Measurements from ENCODE around the gene CHCHD4.

The CHCHD4 gene

GRCh38 chr3:14137445-14137844 lies 12.8 kb upstream of the CHCHD4 start:
- no peak for DNase-seq (ENCODE audit: low read depth in 2 of 2)
- no peak for TF ChIP-seq CTCF (IDR thresholded peaks at IDR 0.05; ENCODE audit: low read depth, low read length)
- no peak overlapping the region for H3K4me3 ChIP-seq (replicated peaks in 1 of 2; ENCODE audit: low read depth in 2 of 2, low read length in 2 of 2)

- H3K4me3 ChIP-seq (replicated peaks in 1 of 2; ENCODE audit: low read depth in 2 of 2, low read length in 2 of 2) = no peak overlapping the region
- TF ChIP-seq CTCF (IDR thresholded peaks at IDR 0.05; ENCODE audit: low read depth, low read length) = no peak
- DNase-seq (ENCODE audit: low read depth in 2 of 2) = no peak
Measured at GRCh38 chr3:14137004-14137403, 12.3 kb upstream of the CHCHD4 start.

- no peak overlapping the region for H3K4me3 ChIP-seq (replicated peaks in 1 of 2; ENCODE audit: low read depth in 2 of 2, low read length in 2 of 2)
- TF ChIP-seq CTCF (IDR thresholded peaks at IDR 0.05; ENCODE audit: low read depth, low read length) = no peak
- no peak for DNase-seq (ENCODE audit: low read depth in 2 of 2)
Measured at GRCh38 chr3:14135581-14135980, 10.9 kb upstream of the CHCHD4 start.

- H3K4me3 ChIP-seq (replicated peaks in 1 of 2; ENCODE audit: low read depth in 2 of 2, low read length in 2 of 2) = no peak overlapping the region
- no peak for TF ChIP-seq CTCF (IDR thresholded peaks at IDR 0.05; ENCODE audit: low read depth, low read length)
- no peak for DNase-seq (ENCODE audit: low read depth in 2 of 2)
Measured at GRCh38 chr3:14134291-14134690, 9.6 kb upstream of the CHCHD4 start.

GRCh38 chr3:14133876-14134275 lies 9.2 kb upstream of the CHCHD4 start:
- DNase-seq (ENCODE audit: low read depth in 2 of 2) = no peak
- TF ChIP-seq CTCF (IDR thresholded peaks at IDR 0.05; ENCODE audit: low read depth, low read length) = no peak

GRCh38 chr3:14133188-14133800 lies 8.6 kb upstream of the CHCHD4 start:
- no peak overlapping the region for H3K4me3 ChIP-seq (replicated peaks in 1 of 2; ENCODE audit: low read depth in 2 of 2, low read length in 2 of 2)
- no peak for DNase-seq (ENCODE audit: low read depth in 2 of 2)
- no peak for TF ChIP-seq CTCF (IDR thresholded peaks at IDR 0.05; ENCODE audit: low read depth, low read length)

More at GRCh38 chr3:14133876-14134275, 9.2 kb upstream of the CHCHD4 start:
- no peak overlapping the region for H3K4me3 ChIP-seq (replicated peaks in 1 of 2; ENCODE audit: low read depth in 2 of 2, low read length in 2 of 2)

GRCh38 chr3:14132689-14133088 lies 8.0 kb upstream of the CHCHD4 start:
- no peak for TF ChIP-seq CTCF (IDR thresholded peaks at IDR 0.05; ENCODE audit: low read depth, low read length)
- DNase-seq (ENCODE audit: low read depth in 2 of 2) = no peak
- H3K4me3 ChIP-seq (replicated peaks in 1 of 2; ENCODE audit: low read depth in 2 of 2, low read length in 2 of 2) = no peak overlapping the region
